ENCODE measurements around the gene PPP2R5D.
"Not testable (repeated sequence)": the region's sequence is repeated elsewhere in the genome, so short reads cannot be mapped to it uniquely, and the experiment has no call there.

PPP2R5D gene

DNA sequence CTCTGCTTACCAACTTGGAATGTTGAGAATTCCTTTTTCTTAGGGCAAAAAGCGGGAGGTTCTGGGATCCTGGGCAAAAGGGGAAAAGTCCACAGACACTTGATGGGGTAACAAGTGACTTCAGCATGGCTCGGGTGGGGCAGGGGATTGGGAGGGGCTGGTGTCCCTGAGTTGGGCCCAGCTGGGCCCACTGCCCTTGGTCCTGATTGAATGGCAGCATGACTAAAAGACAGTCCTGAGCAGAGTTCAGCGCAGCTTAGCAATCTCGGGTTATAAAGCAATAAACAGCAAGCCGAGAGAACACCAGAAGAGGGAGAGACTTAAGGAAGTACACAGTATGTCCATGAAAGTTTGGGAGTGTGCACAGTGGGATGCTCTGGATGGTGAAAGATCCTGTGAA lies 5.6 kb downstream of the PPP2R5D start:
- DNase-seq: no peak
- Histone ChIP-seq H3F3A (ENCODE audit: insufficient read depth, low read length) (no peaks in the 10 kb centered on the region), H3K79me2 (ENCODE audit: low read length) (peaks cover 18% of the 10 kb centered on the region)

DNA sequence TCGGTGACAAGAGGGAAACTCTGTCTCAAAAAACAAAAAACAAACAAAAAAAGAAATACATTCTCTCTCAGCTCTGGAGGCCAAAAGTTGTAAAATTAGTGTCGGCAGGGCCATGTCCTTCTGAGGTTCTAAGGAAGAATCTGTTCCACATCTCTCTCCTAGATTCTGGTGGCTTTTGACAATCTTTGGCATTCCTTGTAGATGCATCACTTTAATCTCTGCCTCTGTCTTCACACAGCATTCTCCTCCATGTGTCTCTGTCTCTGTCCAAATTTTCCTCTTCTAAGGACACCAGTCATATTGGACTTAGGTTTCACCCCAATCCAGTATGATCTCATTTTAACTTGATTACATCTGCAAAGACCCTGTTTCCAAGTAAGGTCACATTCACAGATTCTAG lies 9.1 kb downstream of the PPP2R5D start:
- no peaks in the 10 kb centered on the region for H3K27me3 ChIP-seq (replicated peaks; ENCODE audit: insufficient read depth, low read length)
- H3K4me3 ChIP-seq (ENCODE audit: low read length): no peak overlapping the region
- no peak for DNase-seq
- no peaks in the 10 kb centered on the region; the same call in 1 of the 2 replicates for H3F3A ChIP-seq (ENCODE audit: insufficient read depth, low read length)
- no peaks in the 10 kb centered on the region for H3K9me2 ChIP-seq (replicated peaks; ENCODE audit: insufficient read depth, low read length)
- H3K9me3 ChIP-seq (replicated peaks; ENCODE audit: insufficient read depth, low read length): no peaks in the 10 kb centered on the region
- no peaks in the 10 kb centered on the region for H3K79me2 ChIP-seq (ENCODE audit: low read length)
- H3K9ac ChIP-seq (ENCODE audit: low read length): no peak overlapping the region
- no peaks in the 10 kb centered on the region for H3K4me1 ChIP-seq (ENCODE audit: low read length)
- TF ChIP-seq EZH2 (optimal IDR thresholded peaks at IDR 0.05; ENCODE audit: low read depth, low read length) (no peak), EZH2phosphoT487 (IDR thresholded peaks at IDR 0.05; ENCODE audit: low read length) (no peak)
- TF ChIP-seq, protein P1, sequence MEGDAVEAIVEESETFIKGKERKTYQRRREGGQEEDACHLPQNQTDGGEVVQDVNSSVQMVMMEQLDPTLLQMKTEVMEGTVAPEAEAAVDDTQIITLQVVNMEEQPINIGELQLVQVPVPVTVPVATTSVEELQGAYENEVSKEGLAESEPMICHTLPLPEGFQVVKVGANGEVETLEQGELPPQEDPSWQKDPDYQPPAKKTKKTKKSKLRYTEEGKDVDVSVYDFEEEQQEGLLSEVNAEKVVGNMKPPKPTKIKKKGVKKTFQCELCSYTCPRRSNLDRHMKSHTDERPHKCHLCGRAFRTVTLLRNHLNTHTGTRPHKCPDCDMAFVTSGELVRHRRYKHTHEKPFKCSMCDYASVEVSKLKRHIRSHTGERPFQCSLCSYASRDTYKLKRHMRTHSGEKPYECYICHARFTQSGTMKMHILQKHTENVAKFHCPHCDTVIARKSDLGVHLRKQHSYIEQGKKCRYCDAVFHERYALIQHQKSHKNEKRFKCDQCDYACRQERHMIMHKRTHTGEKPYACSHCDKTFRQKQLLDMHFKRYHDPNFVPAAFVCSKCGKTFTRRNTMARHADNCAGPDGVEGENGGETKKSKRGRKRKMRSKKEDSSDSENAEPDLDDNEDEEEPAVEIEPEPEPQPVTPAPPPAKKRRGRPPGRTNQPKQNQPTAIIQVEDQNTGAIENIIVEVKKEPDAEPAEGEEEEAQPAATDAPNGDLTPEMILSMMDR (IDR thresholded peaks at IDR 0.05; ENCODE audit: low read length): no peak
- H3K36me3 ChIP-seq (replicated peaks; ENCODE audit: insufficient read depth, low read length): no peaks in the 10 kb centered on the region
- H4K20me1 ChIP-seq (ENCODE audit: insufficient read depth, low read length): no peaks in the 10 kb centered on the region
- H2AFZ ChIP-seq (ENCODE audit: low read length): no peak overlapping the region
- H3K4me2 ChIP-seq (ENCODE audit: low read depth, low read length): no peak overlapping the region
- no peak overlapping the region for H3K27ac ChIP-seq (ENCODE audit: low read length)

More for the DNA sequence above, 5.6 kb downstream of the PPP2R5D start:
- Histone ChIP-seq H2AFZ (ENCODE audit: low read length) (no peak overlapping the region), H3K4me2 (ENCODE audit: low read depth, low read length) (no peak overlapping the region), H3K9ac (ENCODE audit: low read length) (no peak overlapping the region), H3K4me1 (ENCODE audit: low read length) (no peaks in the 10 kb centered on the region), H3K36me3 (replicated peaks; ENCODE audit: insufficient read depth, low read length) (no peaks in the 10 kb centered on the region), H3K9me2 (replicated peaks; ENCODE audit: insufficient read depth, low read length) (no peaks in the 10 kb centered on the region), H3K27me3 (replicated peaks; ENCODE audit: insufficient read depth, low read length) (no peaks in the 10 kb centered on the region), H4K20me1 (ENCODE audit: insufficient read depth, low read length) (no peaks in the 10 kb centered on the region), H3K4me3 (ENCODE audit: low read length) (no peak overlapping the region), H3K9me3 (replicated peaks; ENCODE audit: insufficient read depth, low read length) (no peaks in the 10 kb centered on the region), H3K27ac (ENCODE audit: low read length) (no peak overlapping the region)
- TF ChIP-seq EZH2phosphoT487 (IDR thresholded peaks at IDR 0.05; ENCODE audit: low read length): no peak
- no peak for TF ChIP-seq EZH2 (optimal IDR thresholded peaks at IDR 0.05; ENCODE audit: low read depth, low read length)
- TF ChIP-seq, protein P1 (IDR thresholded peaks at IDR 0.05; ENCODE audit: low read length): no peak

DNA sequence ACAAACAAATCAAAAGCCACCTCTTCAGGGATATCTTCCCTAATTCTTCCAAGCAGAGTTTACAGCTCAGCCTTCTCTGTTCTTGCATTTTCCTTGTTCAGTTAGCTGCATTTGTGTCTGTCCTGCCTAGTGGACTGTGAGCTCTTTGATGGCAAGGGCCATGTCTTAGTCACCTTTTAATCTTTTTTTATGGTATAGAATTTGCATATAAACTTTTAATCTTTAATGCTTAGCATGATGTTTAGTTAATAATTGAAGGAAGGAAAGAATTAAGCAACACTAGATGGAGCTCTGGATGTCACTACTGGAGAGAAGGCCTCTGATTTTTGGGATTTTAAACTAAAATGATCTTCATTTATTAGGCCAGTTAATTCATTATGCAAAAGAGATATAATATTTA lies 12.1 kb downstream of the PPP2R5D start:
- TF ChIP-seq EZH2 (optimal IDR thresholded peaks at IDR 0.05; ENCODE audit: low read depth, low read length) (no peak), EZH2phosphoT487 (IDR thresholded peaks at IDR 0.05; ENCODE audit: low read length) (no peak)
- TF ChIP-seq, protein P1 (IDR thresholded peaks at IDR 0.05; ENCODE audit: low read length): no peak
- Histone ChIP-seq H3K9me3 (replicated peaks; ENCODE audit: insufficient read depth, low read length) (no peaks in the 10 kb centered on the region), H4K20me1 (ENCODE audit: insufficient read depth, low read length) (no peaks in the 10 kb centered on the region), H3K4me3 (ENCODE audit: low read length) (no peak overlapping the region), H3K27me3 (replicated peaks; ENCODE audit: insufficient read depth, low read length) (no peaks in the 10 kb centered on the region), H3K27ac (ENCODE audit: low read length) (no peak overlapping the region), H3F3A (ENCODE audit: insufficient read depth, low read length) (no peaks in the 10 kb centered on the region; the same call in 1 of the 2 replicates), H2AFZ (ENCODE audit: low read length) (no peak overlapping the region), H3K4me1 (ENCODE audit: low read length) (no peaks in the 10 kb centered on the region), H3K9me2 (replicated peaks; ENCODE audit: insufficient read depth, low read length) (no peaks in the 10 kb centered on the region), H3K9ac (ENCODE audit: low read length) (no peak overlapping the region), H3K36me3 (replicated peaks; ENCODE audit: insufficient read depth, low read length) (no peaks in the 10 kb centered on the region), H3K4me2 (ENCODE audit: low read depth, low read length) (no peak overlapping the region), H3K79me2 (ENCODE audit: low read length) (no peaks in the 10 kb centered on the region)
- DNase-seq: no peak

DNA sequence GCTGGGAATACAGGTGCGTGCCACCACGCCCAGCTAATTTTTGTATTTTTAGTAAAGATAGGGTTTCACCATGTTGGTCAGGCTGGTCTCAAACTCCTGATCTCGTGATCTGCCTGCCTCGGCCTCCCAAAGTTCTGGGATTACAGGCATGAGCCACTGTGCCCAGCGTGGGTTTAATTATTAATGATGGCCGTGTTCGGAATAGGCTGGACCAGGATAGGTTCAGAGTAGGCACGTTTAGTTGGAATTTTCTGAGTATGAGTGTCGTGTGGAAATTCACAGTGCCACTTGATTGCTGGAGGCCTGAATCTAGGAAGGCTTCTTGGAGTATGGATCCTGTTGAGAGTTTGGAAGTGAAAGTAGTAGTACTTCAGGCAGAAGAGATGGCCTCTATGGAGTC lies 13.8 kb downstream of the PPP2R5D start:
- H4K20me1 ChIP-seq (ENCODE audit: insufficient read depth, low read length); H3K9ac ChIP-seq (ENCODE audit: low read length); H3F3A ChIP-seq (ENCODE audit: insufficient read depth, low read length); H3K4me2 ChIP-seq (ENCODE audit: low read depth, low read length); H3K9me2 ChIP-seq (replicated peaks; ENCODE audit: insufficient read depth, low read length); H2AFZ ChIP-seq (ENCODE audit: low read length); H3K79me2 ChIP-seq (ENCODE audit: low read length); H3K9me3 ChIP-seq (replicated peaks; ENCODE audit: insufficient read depth, low read length); DNase-seq; H3K4me1 ChIP-seq (ENCODE audit: low read length); H3K27me3 ChIP-seq (replicated peaks; ENCODE audit: insufficient read depth, low read length); H3K4me3 ChIP-seq (ENCODE audit: low read length); H3K27ac ChIP-seq (ENCODE audit: low read length); H3K36me3 ChIP-seq (replicated peaks; ENCODE audit: insufficient read depth, low read length): not testable (repeated sequence)

Data from MM.1S (cell line).